GM18519 (cell line): Measurements from ENCODE around the gene OSGIN1.

Experiments used
- ATAC-seq: cut with Tn5 transposase; IDR thresholded peaks from one replicate; pipeline ENCODE4 v1.9.1; 2021; ENCODE audit warnings: mild to moderate bottlenecking, moderate library complexity; ENCODE audit not compliant: unreplicated experiment, low FRiP score

Gene OSGIN1

GRCh38 chr16:83995754-83996153, 42.7 kb downstream of the OSGIN1 start:
- ATAC-seq: no peak

- ATAC-seq: no peak
These were observed 43.6 kb downstream of the OSGIN1 start for GRCh38 chr16:83996481-83997252.

GRCh38 chr16:83998091-83998490, 45.1 kb downstream of the OSGIN1 start:
- ATAC-seq: no peak

- ATAC-seq: no peak
These were observed 48.1 kb downstream of the OSGIN1 start for GRCh38 chr16:84000989-84001642.

GRCh38 chr16:84001726-84002125, 48.7 kb downstream of the OSGIN1 start:
- no peak for ATAC-seq

- ATAC-seq: no peak
These were observed 50.0 kb downstream of the OSGIN1 start for GRCh38 chr16:84003038-84003437.

GRCh38 chr16:84004442-84004841, 51.4 kb downstream of the OSGIN1 start:
- ATAC-seq: no peak

GRCh38 chr16:84005391-84005790, 52.4 kb downstream of the OSGIN1 start:
- no peak for ATAC-seq

- no peak for ATAC-seq
These were observed 54.5 kb downstream of the OSGIN1 start for GRCh38 chr16:84007520-84007919.

- ATAC-seq: no peak
These were observed 54.9 kb downstream of the OSGIN1 start for GRCh38 chr16:84007965-84008364.

GRCh38 chr16:84009282-84009681, 56.2 kb downstream of the OSGIN1 start:
- ATAC-seq: no peak

GRCh38 chr16:84013787-84014569, 60.9 kb downstream of the OSGIN1 start:
- peak; percentile 80 for ATAC-seq

- no peak for ATAC-seq
These were observed 61.7 kb downstream of the OSGIN1 start for GRCh38 chr16:84014570-84015327.

- ATAC-seq: no peak
These were observed 62.4 kb downstream of the OSGIN1 start for GRCh38 chr16:84015399-84015798.
